ENCODE results near the gene PYM1.
A peak's percentile ranks its signal among the peaks of the same experiment; 100 is the strongest.

PYM1 gene

DNA sequence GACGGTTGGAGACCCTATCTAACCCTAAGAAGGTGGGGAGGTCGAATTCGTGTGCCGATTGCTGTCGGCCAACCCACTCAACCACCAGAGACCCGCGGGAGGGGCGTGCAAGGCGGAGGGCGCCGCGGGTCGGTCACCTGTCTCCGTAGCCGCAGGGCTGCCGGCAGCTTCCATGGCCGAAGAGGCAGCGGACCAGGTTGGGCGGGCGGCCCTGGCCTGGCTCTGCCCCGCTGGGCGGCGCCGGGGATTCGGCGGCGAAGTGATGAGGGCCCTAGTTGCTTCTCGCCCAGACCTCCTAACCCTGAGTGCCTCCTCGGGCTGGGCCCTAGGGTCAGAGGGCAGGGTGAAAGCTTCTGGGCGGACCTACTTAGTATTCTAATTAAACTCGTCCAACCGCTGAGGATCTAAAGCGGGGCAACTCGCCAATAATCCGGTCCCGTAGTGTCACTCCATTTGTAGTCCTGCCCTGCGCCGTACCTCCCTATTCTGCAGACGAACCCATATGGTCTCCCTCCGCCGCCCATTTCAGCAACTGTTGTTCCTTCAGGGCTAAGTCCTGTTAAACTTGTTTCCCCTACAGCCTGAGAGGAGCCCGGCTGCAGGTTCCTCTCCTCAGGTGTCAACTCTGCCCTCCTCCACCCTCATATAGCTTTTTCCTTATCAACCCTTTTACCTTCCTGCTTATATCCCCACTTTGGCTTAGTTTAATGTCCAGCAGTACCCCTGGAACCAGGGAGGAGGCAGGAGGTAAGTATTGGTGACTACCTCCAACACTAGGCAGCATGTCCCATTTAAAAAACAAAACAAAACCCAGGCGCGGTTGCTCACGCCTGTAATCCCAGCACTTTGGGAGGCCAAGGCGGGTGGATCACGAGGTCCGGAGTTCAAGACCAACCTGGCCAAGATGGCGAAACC is at the start of gene PYM1:
PYM1 (minus strand) TSS at position 307 of the 915 bp plus-strand sequence; CDS start at position 174, 133 bp downstream.
- peak; percentile 38 for DNase-seq (ENCODE audit: low read depth)

DNA sequence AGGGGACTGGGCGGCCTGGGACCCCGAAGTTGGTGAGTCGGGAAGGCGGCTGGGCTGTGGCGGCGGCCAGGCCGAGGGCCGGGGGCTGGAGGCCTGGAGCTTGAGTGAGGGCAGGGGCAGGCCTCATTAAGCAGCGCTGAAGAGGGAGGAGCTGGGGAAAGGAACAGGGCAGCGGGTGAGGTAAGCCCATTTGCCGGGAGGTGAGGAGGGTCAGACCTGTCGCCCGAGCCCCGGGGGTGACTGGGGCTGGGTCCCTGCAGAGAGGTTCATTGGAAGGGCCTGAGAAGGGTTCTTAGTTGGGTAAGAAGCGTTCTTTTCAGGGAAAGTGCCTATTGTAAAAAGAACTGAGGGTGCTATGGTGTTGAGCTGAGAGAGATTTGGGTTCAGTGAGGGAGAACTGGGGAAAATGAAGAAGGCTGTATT is 46.6 kb upstream of the PYM1 start:
- no peak for DNase-seq (ENCODE audit: low read depth)

DNA sequence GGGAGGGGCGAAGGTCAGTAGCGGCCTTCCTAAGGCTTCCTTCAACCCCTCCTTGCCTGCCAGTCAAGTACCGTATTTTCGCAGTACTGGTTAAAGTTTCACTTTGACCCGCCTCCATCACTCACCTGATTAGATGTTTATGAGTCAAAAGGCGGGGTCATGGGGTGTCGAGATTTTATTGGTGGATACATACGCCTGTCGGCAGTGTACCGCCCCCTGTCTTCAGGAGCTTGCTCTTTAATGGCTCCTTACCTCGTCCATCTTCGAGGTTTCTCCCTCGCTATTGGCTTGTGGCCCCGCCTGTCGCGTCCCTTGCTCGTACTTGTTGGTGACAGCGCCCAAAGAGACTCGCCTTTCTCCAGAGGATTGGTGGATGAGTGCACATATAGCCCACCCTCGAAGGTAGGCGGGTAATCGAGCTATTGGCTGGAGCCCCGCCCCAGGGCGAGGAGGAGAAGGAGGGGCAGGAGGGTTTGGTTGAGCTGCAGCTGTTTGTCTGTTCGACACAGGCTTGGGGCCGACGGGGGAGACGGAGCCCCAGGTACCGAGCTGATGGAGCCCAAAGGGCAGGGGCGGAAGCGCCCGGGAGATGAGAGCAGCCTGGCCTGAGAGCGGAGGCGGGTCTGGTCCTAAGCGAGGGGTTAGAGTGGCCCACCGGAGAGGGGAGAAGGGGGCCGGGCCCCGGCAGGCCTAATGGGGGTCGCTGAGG is 46.1 kb upstream of the PYM1 start, which contains the start of gene RAB5B:
RAB5B (plus strand) TSS at position 480 of the 709 bp plus-strand sequence. CDS start 12,883 bp downstream, outside the sequence.
- peak; percentile 92 for DNase-seq (ENCODE audit: low read depth)

DNA sequence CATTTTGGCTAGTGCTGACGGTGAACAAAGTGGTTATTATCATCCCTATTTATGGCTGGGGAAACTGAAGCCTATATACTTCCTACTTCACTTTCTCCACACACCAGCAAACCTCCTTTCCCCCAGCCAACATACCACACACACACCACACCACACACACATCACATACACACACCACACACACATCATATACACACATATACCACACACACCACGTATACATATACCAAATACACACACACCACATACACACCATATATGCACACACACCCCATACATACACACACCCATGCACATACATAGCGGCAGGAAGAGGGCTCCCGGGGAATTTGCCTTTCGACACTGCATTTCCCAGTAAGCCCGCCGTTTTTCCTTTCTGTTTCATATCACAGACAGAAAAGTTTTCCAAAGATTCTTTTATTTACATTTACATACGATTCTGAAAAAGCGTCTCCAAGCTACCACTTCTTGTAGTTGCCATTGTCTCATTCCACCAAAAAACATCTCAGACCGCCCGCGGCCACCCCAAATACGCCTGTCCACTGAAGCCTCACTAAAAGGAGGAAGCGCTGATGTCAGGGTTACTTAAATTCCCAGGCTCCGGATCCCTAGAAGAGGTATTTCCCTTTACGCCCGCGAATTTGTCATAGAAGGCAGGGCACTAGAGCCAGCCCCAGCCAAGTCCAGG is 45.4 kb upstream of the PYM1 start:
- DNase-seq (ENCODE audit: low read depth): no peak

DNA sequence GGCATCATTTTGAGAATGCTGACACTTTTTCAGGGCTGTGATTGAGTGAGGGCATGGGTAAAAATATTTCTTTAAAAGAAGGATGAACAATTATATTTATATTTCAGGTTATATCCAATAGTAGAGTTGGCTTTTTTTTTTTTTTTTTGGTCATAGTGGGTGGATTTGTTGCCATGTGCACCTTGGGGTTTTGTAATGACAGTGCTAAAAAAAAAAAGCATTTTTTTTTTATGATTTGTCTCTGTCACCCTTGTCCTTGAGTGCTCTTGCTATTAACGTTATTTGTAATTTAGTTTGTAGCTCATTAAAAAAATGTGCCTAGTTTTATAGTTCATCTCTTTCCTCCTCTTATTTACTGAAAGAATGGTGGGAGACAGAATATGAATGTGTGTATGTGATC is 44.8 kb upstream of the PYM1 start:
- DNase-seq (ENCODE audit: low read depth): no peak

DNA sequence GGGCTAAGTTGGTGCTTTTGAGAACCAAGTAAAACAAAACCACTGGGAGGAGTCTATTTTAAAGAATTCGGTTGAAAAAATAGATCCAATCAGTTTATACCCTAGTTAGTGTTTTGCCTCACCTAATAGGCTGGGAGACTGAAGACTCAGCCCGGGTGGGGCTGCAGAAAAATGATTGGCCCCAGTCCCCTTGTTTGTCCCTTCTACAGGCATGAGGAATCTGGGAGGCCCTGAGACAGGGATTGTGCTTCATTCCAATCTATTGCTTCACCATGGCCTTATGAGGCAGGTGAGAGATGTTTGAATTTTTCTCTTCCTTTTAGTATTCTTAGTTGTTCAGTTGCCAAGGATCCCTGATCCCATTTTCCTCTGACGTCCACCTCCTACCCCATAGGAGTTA is 44.3 kb upstream of the PYM1 start:
- DNase-seq (ENCODE audit: low read depth): no peak

DNA sequence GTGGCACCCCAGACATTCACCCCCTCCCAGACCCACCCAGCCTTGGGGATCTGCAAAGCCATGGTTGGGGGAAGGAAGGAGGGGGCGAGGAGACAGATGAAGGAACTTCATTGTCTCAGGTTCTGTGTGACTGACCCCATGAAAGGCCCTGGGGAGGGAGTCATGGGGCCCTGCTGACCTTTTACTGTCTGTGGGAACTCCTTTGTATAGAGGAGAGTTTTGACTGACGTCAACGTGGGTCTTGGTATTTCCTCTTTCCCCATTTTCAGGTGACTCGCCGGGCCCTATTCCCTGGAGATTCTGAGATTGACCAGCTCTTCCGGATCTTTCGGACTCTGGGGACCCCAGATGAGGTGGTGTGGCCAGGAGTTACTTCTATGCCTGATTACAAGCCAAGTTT is 43.1 kb upstream of the PYM1 start:
- no peak for DNase-seq (ENCODE audit: low read depth)

DNA sequence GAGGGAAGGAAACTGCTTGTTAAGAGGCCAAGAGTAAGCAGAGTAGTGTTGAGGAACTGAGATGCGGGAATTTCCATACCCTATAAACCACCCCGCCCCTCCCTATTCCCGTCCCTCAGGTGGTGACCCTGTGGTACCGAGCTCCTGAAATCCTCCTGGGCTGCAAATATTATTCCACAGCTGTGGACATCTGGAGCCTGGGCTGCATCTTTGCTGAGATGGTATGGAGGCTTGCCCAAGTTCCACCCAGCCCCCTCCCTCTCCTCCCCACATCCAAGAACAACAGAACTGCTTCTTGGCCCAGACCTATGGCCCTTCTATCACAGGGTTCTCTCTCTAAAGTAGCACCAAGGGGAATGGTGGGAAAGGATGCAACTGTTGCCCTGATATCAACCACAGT is 41.7 kb upstream of the PYM1 start:
- DNase-seq (ENCODE audit: low read depth): no peak

DNA sequence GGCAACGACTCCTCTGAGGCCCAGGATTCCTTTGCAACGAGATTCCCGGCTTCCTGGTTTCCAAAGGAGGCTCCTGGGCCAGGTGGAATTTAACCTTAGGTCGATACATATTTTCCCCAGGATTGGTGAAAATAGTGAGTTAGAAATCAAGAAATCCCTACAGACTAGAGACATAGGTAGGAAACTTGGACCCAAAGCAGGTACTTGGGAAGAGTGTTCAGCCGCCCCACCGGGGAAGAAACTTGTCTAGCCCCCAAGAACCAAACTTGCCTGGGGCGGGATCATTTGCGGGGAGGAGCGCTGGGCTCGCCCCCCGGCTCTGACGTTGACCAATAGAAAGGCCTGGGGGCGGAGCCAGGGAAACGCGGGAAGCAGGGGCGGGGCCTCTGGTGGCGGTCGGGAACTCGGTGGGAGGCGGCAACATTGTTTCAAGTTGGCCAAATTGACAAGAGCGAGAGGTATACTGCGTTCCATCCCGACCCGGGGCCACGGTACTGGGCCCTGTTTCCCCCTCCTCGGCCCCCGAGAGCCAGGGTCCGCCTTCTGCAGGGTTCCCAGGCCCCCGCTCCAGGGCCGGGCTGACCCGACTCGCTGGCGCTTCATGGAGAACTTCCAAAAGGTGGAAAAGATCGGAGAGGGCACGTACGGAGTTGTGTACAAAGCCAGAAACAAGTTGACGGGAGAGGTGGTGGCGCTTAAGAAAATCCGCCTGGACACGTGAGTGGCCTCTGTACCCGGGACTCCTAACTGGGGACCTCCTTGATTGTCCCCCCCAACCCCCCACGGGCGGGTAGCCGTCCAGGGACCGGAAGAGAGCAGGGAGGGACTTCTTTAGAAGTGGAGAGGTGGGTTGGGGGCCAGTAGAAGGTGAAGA is 39.0 kb upstream of the PYM1 start, which contains the start of gene CDK2:
CDK2 (plus strand) TSS at position 423 of the 874 bp plus-strand sequence; CDS start at position 602, 179 bp downstream.
- peak; percentile 84 for DNase-seq (ENCODE audit: low read depth)

DNA sequence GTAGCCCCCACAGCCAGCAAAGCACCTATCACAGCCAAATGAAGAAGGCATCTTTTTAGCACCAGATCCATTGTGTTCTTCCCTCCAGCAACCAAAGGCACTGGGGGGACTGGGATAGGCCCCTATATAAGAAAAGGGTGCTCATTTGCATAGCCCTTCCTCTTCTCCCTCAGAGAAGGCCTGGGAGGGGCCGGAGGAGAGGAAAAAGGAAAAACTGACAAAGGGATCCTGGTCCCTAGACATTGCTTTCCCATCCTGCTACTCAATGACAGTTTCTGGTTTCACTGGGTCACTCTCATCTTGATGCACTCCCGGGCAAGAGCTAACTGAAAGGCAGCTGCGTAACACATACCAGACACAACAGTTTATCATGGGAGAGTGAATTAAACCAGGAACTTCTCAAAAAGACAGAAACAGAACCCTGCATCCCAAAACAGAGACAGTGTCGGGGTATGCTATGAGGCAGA is 38.3 kb upstream of the PYM1 start, which contains the start of gene PMEL:
PMEL (minus strand) TSS at position 102 of the 467 bp plus-strand sequence; CDS start at position 71, 31 bp downstream.
- DNase-seq (ENCODE audit: low read depth): no peak

DNA sequence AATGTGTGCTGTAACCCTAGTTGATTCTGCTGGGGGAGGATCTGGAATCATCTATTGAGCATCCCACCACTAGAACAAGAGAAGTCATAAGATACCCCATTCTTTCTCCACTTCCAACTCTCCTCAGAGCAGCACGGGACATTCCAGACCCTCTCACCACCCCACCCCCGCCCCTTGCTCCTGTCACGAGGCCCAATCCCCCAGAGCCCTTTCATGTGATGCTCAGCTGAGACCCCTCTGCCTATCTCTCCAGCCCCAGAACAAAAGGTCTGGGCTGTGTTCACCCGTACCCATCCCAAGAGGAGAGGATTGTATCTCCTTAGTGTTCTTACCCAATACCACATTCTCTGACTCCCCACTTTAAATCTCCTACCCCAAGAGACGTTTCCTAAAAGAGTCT is 37.5 kb upstream of the PYM1 start:
- DNase-seq (ENCODE audit: low read depth): no peak

DNA sequence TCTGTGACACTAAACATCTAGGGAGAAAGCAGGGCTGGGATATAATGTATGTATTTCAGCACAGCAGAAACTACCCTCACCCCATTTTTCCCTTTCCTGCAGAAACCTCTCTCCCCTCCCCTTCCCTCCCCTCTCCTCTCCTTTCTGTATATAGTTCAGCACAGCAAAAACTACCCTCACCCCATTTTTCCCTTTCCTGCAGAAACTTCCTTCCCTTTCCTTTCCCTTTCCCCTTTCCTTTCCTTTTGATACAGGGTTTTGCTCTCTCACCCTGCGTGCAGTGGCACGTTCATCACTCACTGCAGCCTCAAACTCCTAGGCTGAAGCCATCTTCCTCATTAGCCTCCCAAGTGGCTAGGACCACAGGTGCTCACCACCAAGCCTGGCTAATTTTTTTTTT is 36.1 kb upstream of the PYM1 start:
- no peak for DNase-seq (ENCODE audit: low read depth)

DNA sequence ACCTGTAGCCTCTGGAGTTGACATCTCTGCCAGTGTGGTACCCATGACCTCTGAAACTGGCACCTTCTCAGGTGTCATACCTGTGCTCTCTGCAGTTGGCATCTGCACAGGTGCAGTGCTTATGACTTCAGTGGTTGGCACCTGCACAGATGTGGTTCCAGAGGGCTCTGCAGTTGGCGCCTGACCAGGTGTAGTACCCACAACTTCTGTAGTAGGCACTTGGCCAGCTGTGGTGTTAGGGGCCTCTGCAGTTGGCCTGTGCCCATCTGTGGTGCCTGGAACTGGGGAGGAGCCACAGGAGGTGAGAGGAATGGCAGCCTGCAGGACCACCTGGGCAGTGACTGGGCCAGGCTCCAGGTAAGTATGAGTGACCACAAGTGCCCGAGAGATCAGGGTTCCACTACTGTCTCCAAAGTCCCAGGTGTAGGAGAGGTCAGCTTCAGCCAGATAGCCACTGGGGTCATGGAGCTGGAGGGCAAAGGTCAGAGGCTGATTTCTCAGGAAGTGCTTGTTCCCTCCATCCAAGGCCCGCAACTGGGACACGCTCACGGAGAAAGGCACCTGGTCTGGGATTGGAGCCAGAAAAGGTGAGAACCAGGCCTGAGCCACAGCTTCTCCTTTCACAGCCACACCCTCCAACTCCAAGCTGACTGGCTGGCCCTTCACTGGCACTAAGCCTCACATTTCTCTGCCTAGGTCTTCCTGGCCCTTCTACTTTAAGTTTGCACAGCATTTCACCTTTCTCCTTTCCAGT is 29.6 kb upstream of the PYM1 start:
- no peak for DNase-seq (ENCODE audit: low read depth)

DNA sequence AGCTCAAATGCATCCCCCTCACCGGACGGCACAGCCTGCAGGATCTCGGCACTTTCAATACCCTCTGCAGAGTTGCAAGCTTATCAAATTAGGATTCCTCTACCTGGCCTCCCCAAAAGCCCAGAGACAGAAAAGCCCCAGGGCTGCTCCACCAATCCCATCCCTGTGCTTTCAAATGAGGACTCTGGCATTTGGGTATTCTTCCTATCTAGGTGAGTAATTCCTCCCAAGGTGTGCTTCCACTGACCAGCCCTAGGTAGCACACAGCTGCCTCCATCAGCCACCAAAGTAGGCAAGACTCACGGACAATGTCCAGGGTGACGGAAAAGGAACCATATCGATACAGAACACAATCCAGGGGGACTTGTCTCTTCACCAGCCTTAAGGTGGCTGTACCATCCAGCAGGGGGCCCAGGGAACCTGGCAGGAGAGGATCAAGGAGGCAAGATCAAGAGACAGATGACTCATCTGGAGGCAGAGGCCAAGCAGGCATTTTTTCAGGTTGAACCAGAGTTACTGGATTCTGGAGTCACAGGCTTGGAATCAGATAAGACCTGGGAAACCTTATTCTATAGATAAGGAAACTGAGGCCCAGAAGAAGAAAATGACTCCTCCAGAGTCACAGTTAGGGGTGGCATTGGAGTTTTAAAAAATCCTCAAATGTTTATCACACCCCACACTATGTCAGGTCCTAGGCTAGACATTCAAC is 28.3 kb upstream of the PYM1 start:
- no peak for DNase-seq (ENCODE audit: low read depth)

DNA sequence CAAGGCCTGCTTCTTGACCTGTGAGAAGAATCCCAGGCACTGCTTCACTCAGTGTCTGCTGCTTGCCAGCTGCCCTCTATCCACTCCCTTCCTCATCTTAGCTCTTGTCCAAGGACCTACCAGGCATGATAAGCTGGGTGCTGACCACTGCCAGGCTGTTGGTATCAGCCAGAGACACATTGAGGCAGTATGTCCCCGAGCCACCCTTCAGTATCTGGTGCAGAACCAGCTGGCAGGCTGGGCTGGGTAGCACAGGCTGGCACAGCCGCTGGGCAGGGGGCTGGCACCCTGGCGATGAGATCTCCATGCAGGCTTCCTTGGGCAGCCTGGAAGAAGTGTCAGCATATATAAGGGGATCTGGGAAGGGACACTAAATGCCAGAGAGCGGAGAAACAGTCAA is 27.6 kb upstream of the PYM1 start:
- no peak for DNase-seq (ENCODE audit: low read depth)

DNA sequence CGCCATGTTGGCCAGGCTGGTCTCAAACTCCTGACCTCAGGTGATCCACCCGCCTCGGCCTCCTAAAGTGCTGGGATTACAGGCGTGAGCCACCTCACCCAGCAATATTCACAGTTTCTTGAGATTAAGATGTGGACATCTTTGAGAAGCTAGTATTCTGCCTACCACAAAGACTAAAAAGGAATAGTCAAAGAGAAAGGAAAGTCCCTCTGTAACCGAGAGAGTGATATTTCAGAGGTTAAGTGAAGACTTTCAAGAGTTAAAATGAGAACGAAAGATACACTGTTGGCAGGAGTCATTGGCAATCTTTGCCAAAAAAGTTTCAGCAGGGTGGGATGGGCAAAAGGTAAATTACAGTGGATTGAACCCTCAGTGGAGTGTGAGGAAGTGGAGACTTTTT is 18.9 kb upstream of the PYM1 start:
- DNase-seq (ENCODE audit: low read depth): no peak

DNA sequence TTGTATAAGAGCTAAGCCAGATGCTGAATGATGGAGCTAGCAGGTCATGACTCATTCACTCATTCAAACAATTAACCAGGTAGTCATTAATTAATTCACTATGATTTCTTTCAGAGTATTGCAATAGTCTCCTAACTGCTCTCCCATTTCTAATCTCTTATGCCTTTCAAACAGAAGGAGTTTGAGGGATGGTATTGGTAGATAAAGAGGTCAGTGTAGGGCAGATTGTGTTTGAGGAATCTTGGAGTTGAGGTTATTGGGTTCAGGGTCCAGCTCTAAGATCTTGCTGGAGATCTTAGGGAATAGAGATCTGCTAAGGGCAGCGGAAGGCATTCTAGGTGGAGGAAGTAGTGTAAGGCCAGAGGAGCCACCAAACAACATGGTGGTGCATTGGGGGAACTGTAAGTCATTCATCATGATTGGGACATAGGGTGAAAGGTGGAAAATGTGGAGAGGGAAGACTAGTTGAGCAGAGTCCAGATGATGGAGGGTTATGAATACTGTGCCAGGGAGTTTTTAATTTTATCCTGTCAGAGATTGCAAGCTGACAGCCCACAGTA is 15.0 kb upstream of the PYM1 start:
- DNase-seq (ENCODE audit: low read depth): no peak

DNA sequence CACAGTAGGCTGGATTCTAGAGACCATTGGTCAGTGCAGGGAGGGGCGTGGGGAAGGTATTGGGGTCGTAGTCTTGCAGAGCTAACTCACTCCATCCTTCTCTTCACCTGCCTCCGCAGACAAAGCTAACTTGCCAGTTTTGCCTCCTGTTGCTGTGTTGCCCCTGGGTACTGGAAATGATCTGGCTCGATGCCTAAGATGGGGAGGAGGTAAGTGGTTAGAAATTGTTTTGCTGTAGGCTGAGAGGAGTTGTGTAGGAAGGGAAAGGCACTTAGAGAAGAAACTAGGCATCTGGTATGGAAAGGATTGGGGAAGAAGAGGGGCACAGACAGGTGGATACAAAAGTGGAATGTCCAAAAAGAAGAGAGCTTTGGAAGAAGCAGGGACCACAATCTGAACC is 14.4 kb upstream of the PYM1 start:
- DNase-seq (ENCODE audit: low read depth): no peak

DNA sequence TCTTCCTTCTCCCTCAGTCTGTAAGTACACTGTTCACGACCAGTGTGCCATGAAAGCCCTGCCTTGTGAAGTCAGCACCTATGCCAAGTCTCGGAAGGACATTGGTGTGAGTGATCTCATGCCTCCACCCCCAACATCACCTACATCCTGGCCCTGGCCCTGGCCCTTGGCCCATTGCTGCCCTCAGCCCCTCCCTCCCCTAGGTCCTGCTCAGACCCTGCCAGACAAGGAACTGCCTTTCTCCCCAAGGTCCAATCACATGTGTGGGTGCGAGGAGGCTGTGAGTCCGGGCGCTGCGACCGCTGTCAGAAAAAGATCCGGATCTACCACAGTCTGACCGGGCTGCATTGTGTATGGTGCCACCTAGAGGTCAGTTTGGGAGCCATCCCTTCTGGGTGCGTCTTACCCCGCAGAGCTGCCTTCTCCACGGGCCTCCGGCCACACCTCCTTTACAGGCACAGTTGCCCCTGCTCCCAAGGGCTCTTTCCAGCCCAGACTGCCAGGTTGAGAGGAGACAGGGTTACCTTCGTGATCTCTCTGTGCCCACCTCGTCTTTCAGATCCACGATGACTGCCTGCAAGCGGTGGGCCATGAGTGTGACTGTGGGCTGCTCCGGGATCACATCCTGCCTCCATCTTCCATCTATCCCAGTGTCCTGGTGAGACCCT is 12.5 kb upstream of the PYM1 start:
- peak; percentile 56 for DNase-seq (ENCODE audit: low read depth)
